IMR-90 (cell line): ENCODE measurements around the gene TMOD2. TPM values are rescaled to one million over a fixed set of nuclear protein-coding genes. Genes with fewer than 3 reads are reported as not detected.

Source experiments
- ATAC-seq: fragments of 200-7000 bp; cut with Tn5 transposase; 2 replicates; pipeline ENCODE4 v1.9.1; 2020; ENCODE audit warnings: low read depth, mild to moderate bottlenecking, moderate library complexity
- Bru-seq: library from RNA; stranded (reverse); fragments of 400-500 nt; gene quantifications from one replicate; lab custom pipeline; 2021; lab: Mats Ljungman, UMichigan
- BruChase-seq, 2 experiments: library from RNA; stranded (reverse); fragments of 400-500 nt; gene quantifications; one replicate each; lab custom pipeline; 2021; lab: Mats Ljungman, UMichigan
- BruUV-seq: library from RNA; stranded (reverse); fragments of 400-500 nt; replicated peaks from 2 replicates; lab custom pipeline; 2021; lab: Mats Ljungman, UMichigan
- CTCF ChIA-PET: fragments of 300-600 bp; formaldehyde crosslinking; extraction: SDS; loops from one replicate; lab custom pipeline; 2021; ENCODE audit warnings: antibody characterized with exemption; lab: Yijun Ruan, JAX
- POLR2A ChIA-PET: fragments of 300-600 bp; sonication (Branson Sonifier 250); formaldehyde crosslinking; loops from one replicate; lab custom pipeline; 2022; ENCODE audit warnings: antibody characterized with exemption; ENCODE audit not compliant: unreplicated experiment; lab: Charles Lee
- DNase-seq: peaks from one replicate; pipeline ENCODE4 v3.0.0; 2013
- H2AFZ ChIP-seq: replicated peaks from 2 replicates; pipeline ENCODE3; 2013; ENCODE audit warnings: low read length, mild to moderate bottlenecking; ENCODE audit not compliant: poor library complexity
- H2AK5ac ChIP-seq: 2 replicates; pipeline ENCODE4 v1.6.1; 2013; ENCODE audit warnings: low read depth, low read length, inconsistent platforms
- H2AK9ac ChIP-seq: replicated peaks from 2 replicates; pipeline ENCODE3; 2013; ENCODE audit warnings: mild to moderate bottlenecking, low read depth, low read length, moderate library complexity; ENCODE audit not compliant: poor library complexity
- H2BK120ac ChIP-seq: 2 replicates; pipeline ENCODE4 v1.6.1; 2013; ENCODE audit warnings: low read depth, low read length, inconsistent platforms
- H2BK15ac ChIP-seq: 3 replicates; pipeline ENCODE4 v1.6.1; 2013; ENCODE audit warnings: low read depth, low read length, inconsistent platforms
- H2BK20ac ChIP-seq: 2 replicates; pipeline ENCODE4 v1.6.1; 2013; ENCODE audit warnings: low read depth, mild to moderate bottlenecking, inconsistent platforms, low read length, moderate library complexity
- H2BK5ac ChIP-seq: 2 replicates; pipeline ENCODE4 v1.6.1; 2013; ENCODE audit warnings: mild to moderate bottlenecking, low read depth, low read length, inconsistent platforms; ENCODE audit not compliant: poor library complexity, severe bottlenecking
- H3K14ac ChIP-seq: replicated peaks from 2 replicates; pipeline ENCODE4 v1.6.1; 2013; ENCODE audit warnings: low read depth, low read length, inconsistent platforms
- H3K18ac ChIP-seq: 2 replicates; pipeline ENCODE4 v1.6.1; 2013; ENCODE audit warnings: low read depth, low read length, control low read depth
- H3K23ac ChIP-seq: 2 replicates; pipeline ENCODE4 v1.6.1; 2013; ENCODE audit warnings: low read depth, low read length, inconsistent platforms
- H3K27ac ChIP-seq: 2 replicates; pipeline ENCODE4 v1.5.1; 2013; ENCODE audit warnings: mild to moderate bottlenecking, control low read depth, low read length; ENCODE audit not compliant: insufficient read depth
- H3K27me3 ChIP-seq: 2 replicates; pipeline ENCODE4 v1.6.1; 2013; ENCODE audit warnings: low read length; ENCODE audit not compliant: control insufficient read depth, insufficient read depth
- H3K36me3 ChIP-seq: 2 replicates; pipeline ENCODE4 v1.6.1; 2013; ENCODE audit warnings: low read length, mixed read lengths; ENCODE audit not compliant: control insufficient read depth, insufficient read depth
- H3K4ac ChIP-seq: 2 replicates; pipeline ENCODE4 v1.6.1; 2013; ENCODE audit warnings: low read depth, low read length, inconsistent platforms
- H3K4me1 ChIP-seq: 2 replicates; pipeline ENCODE4 v1.6.1; 2013; ENCODE audit warnings: low read length, mixed read lengths; ENCODE audit not compliant: control insufficient read depth, insufficient read depth
- H3K4me2 ChIP-seq: 2 replicates; pipeline ENCODE4 v1.6.1; 2013; ENCODE audit warnings: low read depth, mild to moderate bottlenecking, control low read depth, low read length, moderate library complexity
- H3K4me3 ChIP-seq: 2 replicates; pipeline ENCODE4 v1.5.1; 2013; ENCODE audit warnings: low read depth, mild to moderate bottlenecking, control low read depth, low read length, moderate library complexity; ENCODE audit not compliant: insufficient read depth
- H3K56ac ChIP-seq: 2 replicates; pipeline ENCODE4 v1.6.1; 2013; ENCODE audit warnings: low read length, inconsistent platforms; ENCODE audit not compliant: insufficient read depth; ENCODE audit errors: extremely low read depth
- H3K79me1 ChIP-seq, 2 experiments: 2 replicates each; pipeline ENCODE4 v1.6.1; 2013; ENCODE audit warnings: low read length in 2 of 2, inconsistent platforms in 1 of 2, low read depth in 1 of 2
- H3K9ac ChIP-seq: 2 replicates; pipeline ENCODE4 v1.6.1; 2013; ENCODE audit warnings: low read depth, low read length, control low read depth
- H3K9me1 ChIP-seq: 2 replicates; pipeline ENCODE4 v1.6.1; 2013; ENCODE audit warnings: low read length, inconsistent platforms; ENCODE audit not compliant: insufficient read depth
- H3K9me3 ChIP-seq: 2 replicates; pipeline ENCODE4 v1.6.1; 2013; ENCODE audit warnings: low read length; ENCODE audit not compliant: control insufficient read depth, insufficient read depth
- H4K20me1 ChIP-seq: 2 replicates; pipeline ENCODE4 v1.6.1; 2013; ENCODE audit warnings: low read length, inconsistent platforms; ENCODE audit not compliant: insufficient read depth
- H4K5ac ChIP-seq: 2 replicates; pipeline ENCODE4 v1.6.1; 2013; ENCODE audit warnings: mild to moderate bottlenecking, low read depth, low read length, control low read depth
- H4K8ac ChIP-seq, 2 experiments: 2 replicates each; pipeline ENCODE4 v1.6.1; 2013; ENCODE audit warnings: low read depth in 2 of 2, low read length in 2 of 2, control low read depth in 1 of 2, inconsistent platforms in 1 of 2
- H4K91ac ChIP-seq: 2 replicates; pipeline ENCODE4 v1.6.1; 2013; ENCODE audit warnings: low read depth, low read length, inconsistent platforms; ENCODE audit not compliant: insufficient read depth
- BHLHE40 ChIP-seq: fragments of 150-350 bp; IDR thresholded peaks from 2 replicates; pipeline ENCODE4 v1.6.1; 2016; ENCODE audit warnings: mild to moderate bottlenecking, low read depth, low read length
- CHD1 ChIP-seq: IDR thresholded peaks from 2 replicates; pipeline ENCODE4 v1.6.1; 2012; ENCODE audit warnings: low read depth, low read length, improper control_type of control experiment
- FOS ChIP-seq: fragments of 150-350 bp; IDR thresholded peaks from 2 replicates; pipeline ENCODE4 v1.6.1; 2016; ENCODE audit warnings: low read depth, low read length
- MAFK ChIP-seq: IDR thresholded peaks from 2 replicates; pipeline ENCODE4 v1.6.1; 2012; ENCODE audit warnings: low read depth, low read length, improper control_type of control experiment
- MAZ ChIP-seq: IDR thresholded peaks from 2 replicates; pipeline ENCODE4 v1.6.1; 2012; ENCODE audit warnings: low read depth, mild to moderate bottlenecking, low read length, improper control_type of control experiment, moderate library complexity, borderline replicate concordance
- NFE2L2 ChIP-seq: fragments of 150-350 bp; IDR thresholded peaks from 2 replicates; pipeline ENCODE4 v1.6.1; 2016; ENCODE audit warnings: low read depth, mild to moderate bottlenecking, low read length
- POLR2A ChIP-seq: IDR thresholded peaks from 2 replicates; pipeline ENCODE4 v1.6.1; 2012; ENCODE audit warnings: mild to moderate bottlenecking, low read depth, low read length
- RAD21 ChIP-seq: IDR thresholded peaks from 2 replicates; pipeline ENCODE4 v1.6.1; 2012; ENCODE audit warnings: low read length, improper control_type of control experiment
- RCOR1 ChIP-seq: IDR thresholded peaks from 2 replicates; pipeline ENCODE4 v1.6.1; 2012; ENCODE audit warnings: mild to moderate bottlenecking, low read length, improper control_type of control experiment; ENCODE audit not compliant: insufficient replicate concordance
- RFX5 ChIP-seq: IDR thresholded peaks from 2 replicates; pipeline ENCODE4 v1.8.0; 2012; ENCODE audit warnings: low read depth, mild to moderate bottlenecking, low read length, moderate library complexity
- WGBS, 2 experiments: methylation state at CpG; one replicate each; pipeline versions ENCODE4 v1.1.5 to v1.1.7; 2013; ENCODE audit warnings: missing lambda C conversion rate in 2 of 2; ENCODE audit not compliant: insufficient read length in 1 of 2; ENCODE audit errors: extremely low coverage in 2 of 2; 5-methylcytosine and 5-hydroxymethylcytosine counted together
- dilution Hi-C: fragments of 300-500 bp; cut with HindIII; formaldehyde crosslinking; loops from one replicate; pipeline ENCODE4 v1.14.3; 2018; ENCODE audit warnings: low sequenced_read_pairs; ENCODE audit not compliant: unreplicated experiment
- in situ Hi-C: fragments of 300-500 bp; cut with MboI; formaldehyde crosslinking; loops from 3 replicates; pipeline ENCODE4 v1.14.3; 2019; ENCODE audit warnings: low sequenced_read_pairs, inconsistent platforms, mixed read lengths
- intact Hi-C: fragments of 100-400 bp; cut with micrococcal nuclease; formaldehyde crosslinking; loops from 2 replicates; pipeline ENCODE4 v1.10.0; 2022
- long read RNA-seq: library from polyadenylated mRNA; unstranded; transcript quantifications from one replicate; pipeline ENCODE4 v2.0.0, GENCODE V29; 2021; ENCODE audit not compliant: unreplicated experiment
- polyA plus RNA-seq, 3 experiments: library from polyadenylated mRNA; depleted of rRNA; stranded (reverse); fragments of >200 nt; gene quantifications; 2 replicates each; pipeline ENCODE4 v1.2.3, GENCODE V29; 2012; ENCODE audit warnings: low replicate concordance in 1 of 3
- total RNA-seq: library from RNA; depleted of rRNA; stranded (reverse); fragments of >200 nt; gene quantifications from 2 replicates; pipeline ENCODE4 v1.2.3, GENCODE V29; 2012; rRNA removed
- TF ChIP-seq, protein P1 (sequence below): conservative IDR thresholded peaks from 2 replicates; pipeline ENCODE4 v1.5.1; 2012; ENCODE audit warnings: mild to moderate bottlenecking, low read depth, low read length, improper control_type of control experiment
- TF ChIP-seq, protein P2 (sequence below): fragments of 150-350 bp; IDR thresholded peaks from 2 replicates; pipeline ENCODE4 v1.6.1; 2016; ENCODE audit warnings: low read depth, mild to moderate bottlenecking, low read length, moderate library complexity, borderline replicate concordance

The TMOD2 gene
- 5.4 and 6.9 TPM in 2 replicates for total RNA-seq
- polyA plus RNA-seq (2012; rRNA removed) = 1.7 and 2.8 TPM in 2 replicates
- 0.48 and 0.64 TPM in 2 replicates for polyA plus RNA-seq (2012; cell fraction: cytosol; rRNA removed)
- 0.39 and 2.6 TPM in 2 replicates for polyA plus RNA-seq (2012; cell fraction: nucleus; rRNA removed; ENCODE audit: low replicate concordance)
- percentile 58 among the genes with signal in this experiment for Bru-seq, nascent RNA
- BruChase-seq, experiment 1, labeled RNA remaining after a 6-hour chase = percentile 67 among the genes with signal in this experiment
- percentile 69 among the genes with signal in this experiment for BruChase-seq, experiment 2, labeled RNA remaining after a 2-hour chase
- long read RNA-seq, full-length matches to known transcripts = 3 of 28 reads
- long read RNA-seq, partial matches to known transcripts = 1 of 28 reads
- long read RNA-seq, other reads (novel, unspliced or antisense) = 24 of 28 reads

DNA sequence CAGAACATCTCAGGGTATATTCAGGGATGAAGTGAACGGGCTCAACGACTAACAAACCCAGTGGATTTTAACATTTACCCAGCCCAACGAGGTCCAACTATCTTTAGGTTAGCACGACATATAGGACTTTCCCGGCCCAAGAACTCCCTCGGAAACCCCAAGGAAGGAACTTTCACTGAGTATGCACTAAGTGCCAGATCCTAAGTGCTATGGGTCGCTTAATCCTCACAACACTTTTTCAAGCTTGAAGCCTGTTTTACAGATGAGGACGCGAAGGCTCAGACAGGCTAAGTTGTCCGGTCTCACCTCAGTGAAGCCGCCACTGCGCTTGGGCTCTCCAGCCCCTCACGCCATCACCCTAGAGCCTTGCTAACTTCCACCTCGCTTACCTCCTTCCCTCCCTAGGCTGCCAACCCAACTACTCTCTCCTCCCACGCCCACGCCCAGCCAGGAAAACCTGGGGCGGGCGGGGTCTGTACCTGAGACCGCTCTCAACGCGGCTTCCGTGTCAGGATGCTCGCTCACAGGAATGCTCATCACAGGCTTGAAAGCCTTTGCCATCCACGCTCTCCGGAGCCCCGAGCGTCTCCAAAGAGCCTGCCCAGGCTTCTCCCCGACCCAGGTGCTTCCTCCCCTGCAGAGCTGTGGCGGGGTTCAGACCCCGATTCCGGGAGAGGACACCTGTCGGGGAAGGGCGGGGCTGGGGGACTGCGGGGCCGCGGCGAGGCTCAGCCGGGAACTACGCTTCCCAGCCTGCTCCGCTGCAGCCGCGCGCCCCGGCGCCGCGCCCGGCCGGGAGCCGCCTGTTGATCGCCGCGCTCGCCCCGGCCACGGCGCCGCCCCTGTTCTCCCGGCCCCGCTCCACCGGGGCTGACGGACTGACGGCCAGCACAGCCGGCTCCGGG is at the start of gene TMOD2:
TSS of gene TMOD2 (plus strand) at position 806 of the 905 bp plus-strand sequence. CDS start 14,845 bp downstream, outside the sequence.
- H2BK5ac ChIP-seq = no peak within 1 kb of the TSS
- peak; percentile 26 for DNase-seq
- BruUV-seq = no TSS peak
- peak within 1 kb of the TSS; percentile 67 for H3K4me3 ChIP-seq
- peak within 1 kb of the TSS; percentile 76 for H2AK9ac ChIP-seq
- CTCF ChIA-PET = interaction anchor here (1.0 kb wide), 1 partner anchor 12 kb away, joined by 4 read pairs; no protein-coding TSS in a partner anchor
- H4K20me1 ChIP-seq = no peaks in the 10 kb centered on the region; the same call in none of the 2 replicates
- TF ChIP-seq, protein P1, sequence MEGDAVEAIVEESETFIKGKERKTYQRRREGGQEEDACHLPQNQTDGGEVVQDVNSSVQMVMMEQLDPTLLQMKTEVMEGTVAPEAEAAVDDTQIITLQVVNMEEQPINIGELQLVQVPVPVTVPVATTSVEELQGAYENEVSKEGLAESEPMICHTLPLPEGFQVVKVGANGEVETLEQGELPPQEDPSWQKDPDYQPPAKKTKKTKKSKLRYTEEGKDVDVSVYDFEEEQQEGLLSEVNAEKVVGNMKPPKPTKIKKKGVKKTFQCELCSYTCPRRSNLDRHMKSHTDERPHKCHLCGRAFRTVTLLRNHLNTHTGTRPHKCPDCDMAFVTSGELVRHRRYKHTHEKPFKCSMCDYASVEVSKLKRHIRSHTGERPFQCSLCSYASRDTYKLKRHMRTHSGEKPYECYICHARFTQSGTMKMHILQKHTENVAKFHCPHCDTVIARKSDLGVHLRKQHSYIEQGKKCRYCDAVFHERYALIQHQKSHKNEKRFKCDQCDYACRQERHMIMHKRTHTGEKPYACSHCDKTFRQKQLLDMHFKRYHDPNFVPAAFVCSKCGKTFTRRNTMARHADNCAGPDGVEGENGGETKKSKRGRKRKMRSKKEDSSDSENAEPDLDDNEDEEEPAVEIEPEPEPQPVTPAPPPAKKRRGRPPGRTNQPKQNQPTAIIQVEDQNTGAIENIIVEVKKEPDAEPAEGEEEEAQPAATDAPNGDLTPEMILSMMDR = no peak
- TF ChIP-seq NFE2L2 (no peak), RAD21 (no peak), MAZ (no peak), CHD1 (no peak), BHLHE40 (no peak), RCOR1 (no peak), RFX5 (no peak), POLR2A (no peak), FOS (no peak), MAFK (no peak)
- TF ChIP-seq, protein P2, sequence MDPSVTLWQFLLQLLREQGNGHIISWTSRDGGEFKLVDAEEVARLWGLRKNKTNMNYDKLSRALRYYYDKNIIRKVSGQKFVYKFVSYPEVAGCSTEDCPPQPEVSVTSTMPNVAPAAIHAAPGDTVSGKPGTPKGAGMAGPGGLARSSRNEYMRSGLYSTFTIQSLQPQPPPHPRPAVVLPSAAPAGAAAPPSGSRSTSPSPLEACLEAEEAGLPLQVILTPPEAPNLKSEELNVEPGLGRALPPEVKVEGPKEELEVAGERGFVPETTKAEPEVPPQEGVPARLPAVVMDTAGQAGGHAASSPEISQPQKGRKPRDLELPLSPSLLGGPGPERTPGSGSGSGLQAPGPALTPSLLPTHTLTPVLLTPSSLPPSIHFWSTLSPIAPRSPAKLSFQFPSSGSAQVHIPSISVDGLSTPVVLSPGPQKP = no peak
- no peaks in the 10 kb centered on the region for H3K36me3 ChIP-seq
- no peak within 1 kb of the TSS for H4K91ac ChIP-seq
- H3K27me3 ChIP-seq = peaks cover 28% of the 10 kb centered on the region
- H3K4me1 ChIP-seq = 0 out of 2 replicates have a peak, but pooled peaks cover 4% of the 10 kb centered on the region
- H2BK20ac ChIP-seq = no peak within 1 kb of the TSS
- peak; percentile 96 for ATAC-seq
- no peak within 1 kb of the TSS for H3K18ac ChIP-seq
- in situ Hi-C loops (no loop called here), intact Hi-C loops (no loop called here), dilution Hi-C loops (no loop called here)
- no peaks in the 10 kb centered on the region for H3K9me1 ChIP-seq
- no peak within 1 kb of the TSS for H3K56ac ChIP-seq
- peak within 1 kb of the TSS; percentile 43; the same call in 1 of the 2 replicates for H3K23ac ChIP-seq
- no peak within 1 kb of the TSS for H2AK5ac ChIP-seq
- peaks cover 0 to 11% of the 10 kb centered on the region in 2 experiments; a peak in 1 of 4 replicates for H3K79me1 ChIP-seq
- no peaks in the 10 kb centered on the region for H3K9me3 ChIP-seq
- peak within 1 kb of the TSS; percentile 44 for H3K9ac ChIP-seq
- peak within 1 kb of the TSS; percentile 68; the same call in 1 of the 2 replicates for H3K14ac ChIP-seq
- H2BK15ac ChIP-seq = no peak within 1 kb of the TSS
- no peak within 1 kb of the TSS; the same call in 1 of the 2 replicates for H2BK120ac ChIP-seq
- peak within 1 kb of the TSS; percentile 95 for H2AFZ ChIP-seq
- POLR2A ChIA-PET = no interaction called here
- H4K8ac ChIP-seq = no peak within 1 kb of the TSS
- no peak within 1 kb of the TSS for H3K4ac ChIP-seq
- no peak within 1 kb of the TSS; the same call in 1 of the 2 replicates for H3K27ac ChIP-seq
- H3K4me2 ChIP-seq = peak within 1 kb of the TSS; percentile 97
- no peak within 1 kb of the TSS for H4K5ac ChIP-seq
- WGBS, 2 experiments = 3% methylated on average over 34 of the region's 65 CpGs; no CpG with 5 or more reads in 1 of the 2 experiments
